GM18909 (cell line): Measurements from ENCODE around the gene PTPRG.

Experiments
- ATAC-seq: cut with Tn5 transposase; IDR thresholded peaks from one replicate; pipeline ENCODE4 v1.9.1; 2021; ENCODE audit warnings: mild to moderate bottlenecking; ENCODE audit not compliant: unreplicated experiment, poor library complexity

The PTPRG gene

GRCh38 chr3:61901496-61901895 lies 340.1 kb downstream of the PTPRG start:
- ATAC-seq: no peak

- no peak for ATAC-seq
Measured at GRCh38 chr3:61901986-61902385, 340.6 kb downstream of the PTPRG start.

- ATAC-seq: no peak
Measured at GRCh38 chr3:61903074-61903473, 341.7 kb downstream of the PTPRG start.

- peak; percentile 60 for ATAC-seq
Measured at GRCh38 chr3:61903931-61904657, 342.7 kb downstream of the PTPRG start.

- no peak for ATAC-seq
Measured at GRCh38 chr3:61907210-61907795, 345.9 kb downstream of the PTPRG start.

- no peak for ATAC-seq
Measured at GRCh38 chr3:61908382-61908781, 347.0 kb downstream of the PTPRG start.

- ATAC-seq: no peak
Measured at GRCh38 chr3:61910732-61911131, 349.4 kb downstream of the PTPRG start.

- ATAC-seq: peak; percentile 79
Measured at GRCh38 chr3:61912158-61912557, 350.8 kb downstream of the PTPRG start.

- ATAC-seq: no peak
Measured at GRCh38 chr3:61913701-61914100, 352.3 kb downstream of the PTPRG start.

GRCh38 chr3:61914276-61914675 lies 352.9 kb downstream of the PTPRG start:
- ATAC-seq: no peak

GRCh38 chr3:61915296-61915695 lies 353.9 kb downstream of the PTPRG start:
- no peak for ATAC-seq

GRCh38 chr3:61919371-61919770 lies 358.0 kb downstream of the PTPRG start:
- ATAC-seq: no peak

- no peak for ATAC-seq
Measured at GRCh38 chr3:61922118-61922517, 360.7 kb downstream of the PTPRG start.

- no peak for ATAC-seq
Measured at GRCh38 chr3:61924090-61924735, 362.8 kb downstream of the PTPRG start.

GRCh38 chr3:61924991-61925390 lies 363.6 kb downstream of the PTPRG start:
- ATAC-seq: no peak

- ATAC-seq: no peak
Measured at GRCh38 chr3:61925721-61926120, 364.4 kb downstream of the PTPRG start.

- ATAC-seq: no peak
Measured at GRCh38 chr3:61926923-61927322, 365.6 kb downstream of the PTPRG start.

GRCh38 chr3:61927332-61927731 lies 366.0 kb downstream of the PTPRG start:
- no peak for ATAC-seq

GRCh38 chr3:61928039-61928438 lies 366.7 kb downstream of the PTPRG start:
- no peak for ATAC-seq

- no peak for ATAC-seq
Measured at GRCh38 chr3:61928776-61929314, 367.5 kb downstream of the PTPRG start.

GRCh38 chr3:61929617-61930016 lies 368.2 kb downstream of the PTPRG start:
- ATAC-seq: no peak
